Liver (tissue), 9 donors: ENCODE results near the gene SMC4. TPM values are rescaled to one million over a fixed set of nuclear protein-coding genes. Genes with fewer than 3 reads are reported as not detected.

Source experiments
- DNase-seq: peaks from one replicate; pipeline ENCODE4 v3.0.0-alpha.2; 2017; ENCODE audit warnings: low spot score
- H3K27ac ChIP-seq, 2 donors: one replicate each; pipeline ENCODE4 v1.7.0; 2013; ENCODE audit warnings: inconsistent platforms in 2 of 2, low read length in 2 of 2, control low read depth in 1 of 2, low read depth in 1 of 2, mild to moderate bottlenecking in 1 of 2
- H3K27me3 ChIP-seq, 4 donors: one replicate each; pipeline versions ENCODE4 v1.6.1 to v1.7.0; 2013; ENCODE audit warnings: low read length in 3 of 4, inconsistent platforms in 1 of 4, mild to moderate bottlenecking in 1 of 4, moderate library complexity in 1 of 4; ENCODE audit not compliant: control insufficient read depth in 4 of 4, insufficient read depth in 4 of 4
- H3K36me3 ChIP-seq, 4 donors: one replicate each; pipeline versions ENCODE4 v1.6.1 to v1.7.0; 2013; ENCODE audit warnings: low read length in 3 of 4, mild to moderate bottlenecking in 3 of 4, low read depth in 1 of 4, moderate library complexity in 1 of 4; ENCODE audit not compliant: control insufficient read depth in 4 of 4, insufficient read depth in 3 of 4
- H3K4me1 ChIP-seq, 4 donors: one replicate each; pipeline versions ENCODE4 v1.6.1 to v1.7.0; 2013; ENCODE audit warnings: low read length in 3 of 4, mild to moderate bottlenecking in 3 of 4, moderate library complexity in 1 of 4; ENCODE audit not compliant: control insufficient read depth in 4 of 4, insufficient read depth in 4 of 4
- H3K4me3 ChIP-seq, 3 donors: one replicate each; pipeline versions ENCODE4 v1.6.1 to v1.7.0; 2013; ENCODE audit warnings: low read length in 3 of 3, control low read depth in 1 of 3, low read depth in 1 of 3, mild to moderate bottlenecking in 1 of 3
- H3K9ac ChIP-seq, 2 donors: one replicate each; pipeline ENCODE4 v1.7.0; 2013; ENCODE audit warnings: low read length in 2 of 2, mild to moderate bottlenecking in 2 of 2, moderate library complexity in 2 of 2, control low read depth in 1 of 2, low read depth in 1 of 2
- H3K9me3 ChIP-seq, 4 donors: one replicate each; pipeline versions ENCODE4 v1.6.1 to v1.7.0; 2013; ENCODE audit warnings: low read length in 3 of 4; ENCODE audit not compliant: control insufficient read depth in 4 of 4
- ATF3 ChIP-seq: IDR thresholded peaks from 2 replicates; pipeline ENCODE4 v1.6.1; 2016; ENCODE audit warnings: antibody characterized with exemption
- FOXA1 ChIP-seq: IDR thresholded peaks from 2 replicates; pipeline ENCODE4 v1.6.1; 2016; ENCODE audit warnings: antibody characterized with exemption
- FOXA2 ChIP-seq: IDR thresholded peaks from 2 replicates; pipeline ENCODE4 v1.6.1; 2016; ENCODE audit warnings: antibody characterized with exemption
- GABPA ChIP-seq, 2 donors: IDR thresholded peaks in 1 of 2; conservative IDR thresholded peaks in 1 of 2; 2 replicates each; pipeline ENCODE4 v1.6.1; 2016; ENCODE audit warnings: antibody characterized with exemption in 2 of 2, mild to moderate bottlenecking in 1 of 2, moderate library complexity in 1 of 2
- HNF4A ChIP-seq, 2 donors: conservative IDR thresholded peaks; 2 replicates each; pipeline ENCODE4 v1.6.1; 2016; ENCODE audit warnings: antibody characterized with exemption in 2 of 2, mild to moderate bottlenecking in 2 of 2
- HNF4G ChIP-seq: IDR thresholded peaks from 2 replicates; pipeline ENCODE4 v1.6.1; 2016; ENCODE audit warnings: antibody characterized with exemption
- JUND ChIP-seq, 2 donors: IDR thresholded peaks; 2 replicates each; pipeline ENCODE4 v1.6.1; 2016; ENCODE audit warnings: antibody characterized with exemption in 2 of 2
- NR2F2 ChIP-seq: IDR thresholded peaks from 2 replicates; pipeline ENCODE4 v1.6.1; 2016; ENCODE audit warnings: antibody characterized with exemption
- RAD21 ChIP-seq, 2 donors: IDR thresholded peaks; 2 replicates each; pipeline ENCODE4 v1.6.1; 2016; ENCODE audit warnings: antibody characterized with exemption in 2 of 2, mild to moderate bottlenecking in 2 of 2
- RXRA ChIP-seq, 2 donors: IDR thresholded peaks; 2 replicates each; pipeline ENCODE4 v1.6.1; 2017 to 2018; ENCODE audit warnings: antibody characterized with exemption in 2 of 2, mild to moderate bottlenecking in 1 of 2
- SP1 ChIP-seq: IDR thresholded peaks from 2 replicates; pipeline ENCODE4 v1.6.1; 2018; ENCODE audit warnings: antibody characterized with exemption, mild to moderate bottlenecking
- TAF1 ChIP-seq: conservative IDR thresholded peaks from 2 replicates; pipeline ENCODE4 v1.6.1; 2016; ENCODE audit warnings: antibody characterized with exemption, mild to moderate bottlenecking
- YY1 ChIP-seq: IDR thresholded peaks from 2 replicates; pipeline ENCODE4 v1.6.1; 2016; ENCODE audit warnings: antibody characterized with exemption, mild to moderate bottlenecking
- ZBTB33 ChIP-seq: IDR thresholded peaks from 2 replicates; pipeline ENCODE4 v1.6.1; 2016; ENCODE audit warnings: antibody characterized with exemption
- WGBS: extraction: QIAGEN DNeasy Blood & Tissue Kit; methylation state at CpG from one replicate; pipeline ENCODE4 v1.1.7; 2013; 5-methylcytosine and 5-hydroxymethylcytosine counted together
- polyA plus RNA-seq, 2 donors: library from polyadenylated mRNA; stranded (reverse) in 1 of 2; unstranded in 1 of 2; fragments of 200-250 nt in 1 of 2; fragments of >200 nt in 1 of 2; fragmentation: Nextera tagmentation in 1 of 2; extraction: Ambion mirVana in 1 of 2; gene quantifications; one replicate each; pipeline versions ENCODE4 v1.2.1 to v1.2.3, GENCODE V29; 2013 to 2015
- total RNA-seq, 2 donors: library from RNA; depleted of rRNA; stranded (reverse); fragments of >200 nt; gene quantifications; one replicate each; pipeline ENCODE4 v1.2.3, GENCODE V29; 2014
- TF ChIP-seq, protein P1 (sequence below): IDR thresholded peaks from 2 replicates; pipeline ENCODE4 v1.6.1; 2016; ENCODE audit warnings: antibody characterized with exemption
- TF ChIP-seq, protein P2 (sequence below): IDR thresholded peaks from 2 replicates; pipeline ENCODE4 v1.6.1; 2016; ENCODE audit warnings: antibody characterized with exemption, mild to moderate bottlenecking
- donor health status: healthy.
- donor health status: healthy.
- donor health status: healthy.
- donor health status: healthy.
- donor health status: healthy.

The SMC4 gene
- total and polyA plus RNA-seq, 4 donors, result 6.7 to 161 (median 17.1) TPM

DNA sequence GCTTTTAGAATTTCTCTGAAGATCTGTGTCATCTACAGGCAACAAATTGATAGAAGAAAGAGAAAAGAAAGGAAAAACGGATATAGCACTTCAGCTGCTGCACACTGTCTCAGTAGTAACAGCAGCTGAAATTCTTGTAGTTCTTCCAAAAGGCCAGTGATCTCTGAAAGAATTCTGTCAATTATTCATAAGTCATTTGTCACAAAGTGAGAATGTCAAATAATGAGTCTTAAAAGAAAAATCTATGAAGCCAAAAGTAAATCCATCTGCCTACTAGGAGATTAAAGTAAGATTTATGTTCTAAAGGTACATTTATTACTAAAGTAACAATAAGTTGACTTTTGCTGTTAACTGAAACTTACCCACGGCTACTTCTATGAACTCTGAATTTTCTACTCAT lies 25.0 kb upstream of the SMC4 start:
- H3K4me1 ChIP-seq, result peaks cover 0 to 4% (median 1%) of the 10 kb centered on the region in 4 donors
- peaks cover 0 to 2% (median 0%) of the 10 kb centered on the region in 4 donors for H3K36me3 ChIP-seq
- 39% methylated on average over 2 of the region's 2 CpGs for WGBS
- H3K27ac ChIP-seq, result no peak overlapping the region
- H3K9ac ChIP-seq, result no peak overlapping the region
- TF ChIP-seq YY1 (no peak), RXRA (IDR thresholded peaks at IDR 0.05) (peak in 1 of 2 donors; percentile 3)
- no peaks in the 10 kb centered on the region for H3K27me3 ChIP-seq
- H3K4me3 ChIP-seq, result no peak overlapping the region
- DNase-seq, result no peak
- H3K9me3 ChIP-seq, result no peaks in the 10 kb centered on the region

GRCh38 chr3:160374925-160375324 lies 24.5 kb upstream of the SMC4 start:
- WGBS, result 43% methylated on average over 1 of the region's 1 CpG
- Histone ChIP-seq H3K36me3 (peaks cover 0 to 2% (median 0%) of the 10 kb centered on the region in 4 donors), H3K4me3 (no peak overlapping the region), H3K27me3 (no peaks in the 10 kb centered on the region), H3K9ac (no peak overlapping the region), H3K9me3 (no peaks in the 10 kb centered on the region), H3K27ac (no peak overlapping the region), H3K4me1 (peaks cover 0 to 4% (median 1%) of the 10 kb centered on the region in 4 donors)
- TF ChIP-seq FOXA2, result peak; percentile 32
- TF ChIP-seq, protein P1, sequence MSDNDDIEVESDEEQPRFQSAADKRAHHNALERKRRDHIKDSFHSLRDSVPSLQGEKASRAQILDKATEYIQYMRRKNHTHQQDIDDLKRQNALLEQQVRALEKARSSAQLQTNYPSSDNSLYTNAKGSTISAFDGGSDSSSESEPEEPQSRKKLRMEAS, result no peak
- no peak for DNase-seq

DNA sequence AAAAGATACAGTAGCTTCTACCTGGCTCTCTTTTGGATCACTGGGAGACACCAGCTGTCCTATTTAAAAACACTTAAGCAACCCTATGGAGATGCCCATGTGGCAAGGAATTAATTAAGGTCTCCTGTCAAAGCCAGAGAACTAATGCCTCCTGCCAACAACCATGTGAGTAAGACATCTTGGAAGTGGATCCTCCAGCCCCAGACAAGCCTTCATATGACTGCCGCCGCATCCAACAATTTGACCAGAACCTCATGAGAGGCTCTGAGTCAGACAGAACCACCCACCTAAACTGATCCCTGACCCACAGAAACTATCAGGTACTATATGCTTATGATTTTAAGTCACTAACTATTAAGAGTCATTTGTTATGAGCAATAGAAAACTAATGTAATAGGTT lies 22.8 kb upstream of the SMC4 start:
- DNase-seq, result no peak
- TF ChIP-seq RXRA (IDR thresholded peaks at IDR 0.05) (no peak), RAD21 (IDR thresholded peaks at IDR 0.05) (no peak), HNF4G (no peak), YY1 (no peak), SP1 (no peak)
- Histone ChIP-seq H3K27ac (no peak overlapping the region), H3K4me1 (peaks cover 0 to 4% (median 2%) of the 10 kb centered on the region in 4 donors), H3K9me3 (no peaks in the 10 kb centered on the region), H3K36me3 (peaks cover 0 to 2% (median 0%) of the 10 kb centered on the region in 4 donors), H3K9ac (no peak overlapping the region), H3K4me3 (no peak overlapping the region), H3K27me3 (no peaks in the 10 kb centered on the region)
- WGBS, result 97% methylated on average over 2 of the region's 2 CpGs

- DNase-seq, result no peak
- H3K4me1 ChIP-seq, result peaks cover 0 to 4% (median 2%) of the 10 kb centered on the region in 4 donors
- 89% methylated on average over 1 of the region's 1 CpG for WGBS
- no peaks in the 10 kb centered on the region for H3K9me3 ChIP-seq
- H3K9ac ChIP-seq, result no peak overlapping the region
- peaks cover 0 to 2% (median 0%) of the 10 kb centered on the region in 4 donors for H3K36me3 ChIP-seq
- TF ChIP-seq RXRA (IDR thresholded peaks at IDR 0.05) (no peak), RAD21 (IDR thresholded peaks at IDR 0.05) (no peak), ZBTB33 (no peak), FOXA1 (no peak), JUND (IDR thresholded peaks at IDR 0.05) (no peak), GABPA (IDR thresholded peaks at IDR 0.05 in 1 of 2, conservative IDR thresholded peaks at IDR 0.05 in 1 of 2) (no peak), HNF4A (conservative IDR thresholded peaks at IDR 0.05) (no peak), NR2F2 (no peak), TAF1 (no peak), HNF4G (no peak), ATF3 (no peak)
- TF ChIP-seq, protein P1, result no peak
- TF ChIP-seq, protein P2, sequence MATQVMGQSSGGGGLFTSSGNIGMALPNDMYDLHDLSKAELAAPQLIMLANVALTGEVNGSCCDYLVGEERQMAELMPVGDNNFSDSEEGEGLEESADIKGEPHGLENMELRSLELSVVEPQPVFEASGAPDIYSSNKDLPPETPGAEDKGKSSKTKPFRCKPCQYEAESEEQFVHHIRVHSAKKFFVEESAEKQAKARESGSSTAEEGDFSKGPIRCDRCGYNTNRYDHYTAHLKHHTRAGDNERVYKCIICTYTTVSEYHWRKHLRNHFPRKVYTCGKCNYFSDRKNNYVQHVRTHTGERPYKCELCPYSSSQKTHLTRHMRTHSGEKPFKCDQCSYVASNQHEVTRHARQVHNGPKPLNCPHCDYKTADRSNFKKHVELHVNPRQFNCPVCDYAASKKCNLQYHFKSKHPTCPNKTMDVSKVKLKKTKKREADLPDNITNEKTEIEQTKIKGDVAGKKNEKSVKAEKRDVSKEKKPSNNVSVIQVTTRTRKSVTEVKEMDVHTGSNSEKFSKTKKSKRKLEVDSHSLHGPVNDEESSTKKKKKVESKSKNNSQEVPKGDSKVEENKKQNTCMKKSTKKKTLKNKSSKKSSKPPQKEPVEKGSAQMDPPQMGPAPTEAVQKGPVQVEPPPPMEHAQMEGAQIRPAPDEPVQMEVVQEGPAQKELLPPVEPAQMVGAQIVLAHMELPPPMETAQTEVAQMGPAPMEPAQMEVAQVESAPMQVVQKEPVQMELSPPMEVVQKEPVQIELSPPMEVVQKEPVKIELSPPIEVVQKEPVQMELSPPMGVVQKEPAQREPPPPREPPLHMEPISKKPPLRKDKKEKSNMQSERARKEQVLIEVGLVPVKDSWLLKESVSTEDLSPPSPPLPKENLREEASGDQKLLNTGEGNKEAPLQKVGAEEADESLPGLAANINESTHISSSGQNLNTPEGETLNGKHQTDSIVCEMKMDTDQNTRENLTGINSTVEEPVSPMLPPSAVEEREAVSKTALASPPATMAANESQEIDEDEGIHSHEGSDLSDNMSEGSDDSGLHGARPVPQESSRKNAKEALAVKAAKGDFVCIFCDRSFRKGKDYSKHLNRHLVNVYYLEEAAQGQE, result no peak
- H3K27ac ChIP-seq, result no peak overlapping the region
- no peak overlapping the region for H3K4me3 ChIP-seq
- H3K27me3 ChIP-seq, result no peaks in the 10 kb centered on the region
Measured at GRCh38 chr3:160378331-160379109, 20.9 kb upstream of the SMC4 start.
